Calu3 (cell line): ENCODE measurements around the gene HNRNPAB. TPM values are rescaled to one million over a fixed set of nuclear protein-coding genes. Genes with fewer than 3 reads are reported as not detected.
"Not testable (repeated sequence)": the region's sequence is repeated elsewhere in the genome, so short reads cannot be mapped to it uniquely, and the experiment has no call there.

Experiments used
- BruUV-seq: library from RNA; stranded (reverse); fragments of 400-500 nt; replicated peaks from 2 replicates; lab custom pipeline; 2021; lab: Mats Ljungman, UMichigan
- CTCF ChIA-PET: fragments of 300-600 bp; sonication (Branson Sonifier 250); formaldehyde crosslinking; loops from one replicate; lab custom pipeline; 2022; ENCODE audit warnings: antibody characterized with exemption; lab: Charles Lee
- DNase-seq: peaks from one replicate; pipeline ENCODE4 v3.0.0; 2022
- H3K27ac Mint-ChIP-seq: one replicate; pipeline ENCODE4 v1.8.0; 2022; ENCODE audit warnings: mixed read lengths; ENCODE audit not compliant: unreplicated experiment
- H3K27me3 Mint-ChIP-seq: one replicate; pipeline ENCODE4 v1.8.0; 2022; ENCODE audit warnings: mixed read lengths; ENCODE audit not compliant: unreplicated experiment
- H3K36me3 Mint-ChIP-seq: one replicate; pipeline ENCODE4 v1.8.0; 2022; ENCODE audit warnings: mild to moderate bottlenecking, moderate library complexity, mixed read lengths; ENCODE audit not compliant: insufficient read depth, unreplicated experiment
- H3K4me1 Mint-ChIP-seq: one replicate; pipeline ENCODE4 v1.8.0; 2022; ENCODE audit warnings: mild to moderate bottlenecking, low read depth, mixed read lengths; ENCODE audit not compliant: unreplicated experiment
- H3K4me3 Mint-ChIP-seq: one replicate; pipeline ENCODE4 v1.8.0; 2022; ENCODE audit warnings: mild to moderate bottlenecking, low read depth, moderate library complexity, mixed read lengths; ENCODE audit not compliant: unreplicated experiment
- H3K9me3 Mint-ChIP-seq: one replicate; pipeline ENCODE4 v1.8.0; 2022; ENCODE audit warnings: low read depth, mixed read lengths; ENCODE audit not compliant: unreplicated experiment
- CTCF ChIP-seq: fragments of 200-600 bp; IDR thresholded peaks from one replicate; pipeline ENCODE4 v1.8.0; 2022; ENCODE audit warnings: antibody characterized with exemption; ENCODE audit not compliant: unreplicated experiment
- intact Hi-C: fragments of 100-400 bp; cut with micrococcal nuclease; formaldehyde crosslinking; loops from one replicate; pipeline ENCODE4 v1.10.0; 2022; ENCODE audit not compliant: unreplicated experiment
- total RNA-seq: library from RNA; stranded (reverse); gene quantifications from 2 replicates; pipeline ENCODE4 v1.2.3, GENCODE V29; 2022

Gene HNRNPAB
- total RNA-seq, 1 experiment from 2014 or later, result 314 TPM

- Mint-ChIP-seq H3K36me3 (peaks cover 15% of the 10 kb centered on the region), H3K27ac (no peak overlapping the region), H3K27me3 (peaks cover under 1% of the 10 kb centered on the region), H3K4me1 (peaks cover 10% of the 10 kb centered on the region), H3K9me3 (no peaks in the 10 kb centered on the region), H3K4me3 (no peak overlapping the region)
- intact Hi-C loops, result no loop called here
- TF ChIP-seq CTCF, result no peak
- DNase-seq, result no peak
- CTCF ChIA-PET, result no interaction called here
- no TSS peak for BruUV-seq
Observed at GRCh38 chr5:178236679-178237078, 32.3 kb downstream of the HNRNPAB start.

GRCh38 chr5:178237431-178238312, 33.3 kb downstream of the HNRNPAB start:
- no peaks in the 10 kb centered on the region for H3K9me3 Mint-ChIP-seq
- H3K4me1 Mint-ChIP-seq, result peaks cover 9% of the 10 kb centered on the region
- intact Hi-C loops, result no loop called here
- CTCF ChIA-PET, result interaction anchor here (1.0 kb wide), 1 partner anchor 10 kb away, joined by 3 read pairs; no protein-coding TSS in a partner anchor
- DNase-seq, result no peak
- H3K36me3 Mint-ChIP-seq, result peaks cover 10% of the 10 kb centered on the region
- H3K27me3 Mint-ChIP-seq, result peaks cover 10% of the 10 kb centered on the region
- no peak overlapping the region for H3K4me3 Mint-ChIP-seq
- H3K27ac Mint-ChIP-seq, result no peak overlapping the region
- TF ChIP-seq CTCF, result no peak
- no TSS peak for BruUV-seq

GRCh38 chr5:178238313-178238635, 33.9 kb downstream of the HNRNPAB start:
- Mint-ChIP-seq H3K4me3 (no peak overlapping the region), H3K9me3 (no peaks in the 10 kb centered on the region), H3K27ac (no peak overlapping the region), H3K27me3 (peaks cover 12% of the 10 kb centered on the region), H3K36me3 (peaks cover 10% of the 10 kb centered on the region), H3K4me1 (peaks cover 9% of the 10 kb centered on the region)
- intact Hi-C loops, result no loop called here
- CTCF ChIA-PET, result interaction anchor here (1.0 kb wide), 1 partner anchor 11 kb away, joined by 3 read pairs; no protein-coding TSS in a partner anchor
- DNase-seq, result no peak
- no TSS peak for BruUV-seq
- no peak for TF ChIP-seq CTCF

- Mint-ChIP-seq H3K36me3 (peaks cover 5% of the 10 kb centered on the region), H3K9me3 (no peaks in the 10 kb centered on the region), H3K27ac (no peak overlapping the region), H3K27me3 (peaks cover 12% of the 10 kb centered on the region), H3K4me3 (no peak overlapping the region), H3K4me1 (peaks cover 9% of the 10 kb centered on the region)
- CTCF ChIA-PET, result interaction anchor here (1.0 kb wide), 1 partner anchor 12 kb away, joined by 3 read pairs; no protein-coding TSS in a partner anchor
- intact Hi-C loops, result no loop called here
- no TSS peak for BruUV-seq
- no peak for TF ChIP-seq CTCF
- no peak for DNase-seq
Observed at GRCh38 chr5:178238711-178239592, 34.6 kb downstream of the HNRNPAB start.

- H3K4me3 Mint-ChIP-seq, H3K36me3 Mint-ChIP-seq, H3K9me3 Mint-ChIP-seq, H3K4me1 Mint-ChIP-seq, BruUV-seq, H3K27ac Mint-ChIP-seq, DNase-seq, intact Hi-C loops, CTCF ChIA-PET: not testable (repeated sequence)
- peaks cover 12% of the 10 kb centered on the region for H3K27me3 Mint-ChIP-seq
Observed at GRCh38 chr5:178239626-178240301, 35.4 kb downstream of the HNRNPAB start.
